NT2/D1 (cell line): ENCODE data around the gene GPC6.

Experiments used
- DNase-seq: peaks from one replicate; pipeline ENCODE4 v3.0.0-alpha.2; 2011; ENCODE audit warnings: low read depth, low spot score
- H3K27me3 ChIP-seq: 2 replicates; pipeline ENCODE4 v1.6.0; 2011; ENCODE audit warnings: mild to moderate bottlenecking; ENCODE audit not compliant: insufficient read length, insufficient read depth
- H3K36me3 ChIP-seq: 2 replicates; pipeline ENCODE4 v1.6.1; 2011; ENCODE audit warnings: mild to moderate bottlenecking, low read length, mixed read lengths; ENCODE audit not compliant: insufficient read depth, insufficient read length
- H3K4me1 ChIP-seq: 2 replicates; pipeline ENCODE4 v1.5.1; 2011; ENCODE audit not compliant: insufficient read depth, insufficient read length
- H3K4me3 ChIP-seq: 2 replicates; pipeline ENCODE4 v1.5.1; 2011; ENCODE audit warnings: low read depth; ENCODE audit not compliant: insufficient read length
- H3K9ac ChIP-seq: 2 replicates; pipeline ENCODE4 v1.6.0; 2011; ENCODE audit warnings: low read depth; ENCODE audit not compliant: insufficient read length
- H3K9me3 ChIP-seq: 2 replicates; pipeline ENCODE4 v1.5.1; 2011; ENCODE audit warnings: mild to moderate bottlenecking, low read length; ENCODE audit not compliant: insufficient read depth
- SUZ12 ChIP-seq: IDR thresholded peaks from 2 replicates; pipeline ENCODE4 v1.6.1; 2011; ENCODE audit not compliant: insufficient read length, insufficient read depth; ENCODE audit errors: extremely low read depth
- YY1 ChIP-seq: IDR thresholded peaks from 2 replicates; pipeline ENCODE4 v1.6.1; 2011; ENCODE audit not compliant: insufficient read length, insufficient read depth
- ZNF274 ChIP-seq: IDR thresholded peaks from 2 replicates; pipeline ENCODE4 v1.6.1; 2011; ENCODE audit warnings: mild to moderate bottlenecking, low read depth, low read length

GPC6 gene

DNA sequence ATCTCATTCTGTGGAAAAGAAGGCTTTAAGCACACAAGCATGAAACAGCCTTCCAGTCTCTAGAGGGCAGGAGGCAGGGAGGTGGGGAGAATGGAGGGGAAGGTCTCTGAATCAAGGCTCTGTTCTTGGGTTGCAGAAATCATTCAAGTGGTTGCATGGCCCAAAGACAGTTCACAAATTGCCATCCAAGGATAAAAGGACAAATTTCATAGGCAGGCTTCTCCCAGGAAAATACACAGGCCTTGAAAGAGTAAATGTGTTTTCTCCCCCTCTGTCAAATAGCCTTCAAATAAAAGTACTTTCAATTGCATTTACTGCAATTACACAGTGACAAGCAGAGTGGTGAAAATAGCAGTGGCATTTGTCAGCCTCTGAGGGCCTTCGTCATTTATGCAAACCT, 802.0 kb downstream of the GPC6 start:
- H3K9ac ChIP-seq: no peak overlapping the region
- no peaks in the 10 kb centered on the region for H3K4me1 ChIP-seq
- no peaks in the 10 kb centered on the region for H3K36me3 ChIP-seq
- no peak overlapping the region for H3K4me3 ChIP-seq
- no peak for DNase-seq
- TF ChIP-seq ZNF274 (no peak), SUZ12 (no peak), YY1 (no peak)
- no peaks in the 10 kb centered on the region for H3K9me3 ChIP-seq
- H3K27me3 ChIP-seq: no peaks in the 10 kb centered on the region

GRCh38 chr13:94030415-94031119, 804.0 kb downstream of the GPC6 start:
- Histone ChIP-seq H3K9me3 (no peaks in the 10 kb centered on the region), H3K27me3 (no peaks in the 10 kb centered on the region), H3K36me3 (no peaks in the 10 kb centered on the region), H3K4me1 (no peaks in the 10 kb centered on the region), H3K4me3 (no peak overlapping the region), H3K9ac (no peak overlapping the region)
- no peak for DNase-seq
- TF ChIP-seq ZNF274 (no peak), YY1 (no peak), SUZ12 (no peak)

DNA sequence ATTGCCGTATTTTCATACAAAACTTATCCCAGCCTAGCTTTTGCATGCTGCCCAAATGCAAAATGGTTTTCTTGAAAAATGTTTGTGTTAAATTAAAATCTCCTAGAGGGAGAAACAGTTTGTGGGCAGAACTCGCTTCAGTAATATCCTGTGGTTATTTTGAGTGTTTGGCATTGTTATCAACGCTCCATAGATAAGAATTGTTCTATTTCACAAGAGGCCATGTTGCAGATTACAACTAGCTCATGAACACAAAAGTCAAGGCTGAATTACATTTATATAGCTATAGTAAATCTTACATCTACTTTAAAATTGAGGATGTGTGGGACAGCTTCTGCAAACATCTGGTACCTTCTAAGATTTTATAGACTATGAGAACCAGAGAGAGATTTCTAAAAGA, 805.0 kb downstream of the GPC6 start:
- no peak for DNase-seq
- no peak overlapping the region for H3K4me3 ChIP-seq
- H3K9me3 ChIP-seq: no peaks in the 10 kb centered on the region
- H3K27me3 ChIP-seq: no peaks in the 10 kb centered on the region
- H3K9ac ChIP-seq: no peak overlapping the region
- no peak for TF ChIP-seq YY1
- TF ChIP-seq ZNF274: no peak
- TF ChIP-seq SUZ12: no peak
- no peaks in the 10 kb centered on the region for H3K36me3 ChIP-seq
- H3K4me1 ChIP-seq: no peaks in the 10 kb centered on the region

DNA sequence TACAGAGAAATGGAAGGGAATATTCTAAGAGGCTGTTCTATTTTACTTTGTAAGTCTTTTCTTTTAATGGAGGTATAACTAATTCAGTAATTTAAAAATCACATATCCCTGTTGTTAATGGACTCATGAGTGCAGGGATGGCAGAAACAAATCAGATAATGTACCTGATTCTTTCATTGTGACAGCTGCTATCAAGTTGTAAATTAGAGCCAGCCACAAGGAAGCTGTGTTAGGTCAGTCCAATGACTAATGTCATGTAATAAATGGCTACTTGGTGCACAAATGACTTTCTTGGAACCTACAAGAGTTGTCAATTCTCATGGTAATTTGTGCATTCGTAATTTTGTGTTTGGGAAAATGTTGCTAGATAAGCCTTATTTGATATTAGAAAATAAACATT, 806.5 kb downstream of the GPC6 start:
- H3K36me3 ChIP-seq: no peaks in the 10 kb centered on the region
- H3K9me3 ChIP-seq: no peaks in the 10 kb centered on the region
- H3K27me3 ChIP-seq: no peaks in the 10 kb centered on the region
- H3K4me3 ChIP-seq: no peak overlapping the region
- no peaks in the 10 kb centered on the region for H3K4me1 ChIP-seq
- DNase-seq: no peak
- H3K9ac ChIP-seq: no peak overlapping the region
- TF ChIP-seq YY1 (no peak), SUZ12 (no peak), ZNF274 (no peak)

DNA sequence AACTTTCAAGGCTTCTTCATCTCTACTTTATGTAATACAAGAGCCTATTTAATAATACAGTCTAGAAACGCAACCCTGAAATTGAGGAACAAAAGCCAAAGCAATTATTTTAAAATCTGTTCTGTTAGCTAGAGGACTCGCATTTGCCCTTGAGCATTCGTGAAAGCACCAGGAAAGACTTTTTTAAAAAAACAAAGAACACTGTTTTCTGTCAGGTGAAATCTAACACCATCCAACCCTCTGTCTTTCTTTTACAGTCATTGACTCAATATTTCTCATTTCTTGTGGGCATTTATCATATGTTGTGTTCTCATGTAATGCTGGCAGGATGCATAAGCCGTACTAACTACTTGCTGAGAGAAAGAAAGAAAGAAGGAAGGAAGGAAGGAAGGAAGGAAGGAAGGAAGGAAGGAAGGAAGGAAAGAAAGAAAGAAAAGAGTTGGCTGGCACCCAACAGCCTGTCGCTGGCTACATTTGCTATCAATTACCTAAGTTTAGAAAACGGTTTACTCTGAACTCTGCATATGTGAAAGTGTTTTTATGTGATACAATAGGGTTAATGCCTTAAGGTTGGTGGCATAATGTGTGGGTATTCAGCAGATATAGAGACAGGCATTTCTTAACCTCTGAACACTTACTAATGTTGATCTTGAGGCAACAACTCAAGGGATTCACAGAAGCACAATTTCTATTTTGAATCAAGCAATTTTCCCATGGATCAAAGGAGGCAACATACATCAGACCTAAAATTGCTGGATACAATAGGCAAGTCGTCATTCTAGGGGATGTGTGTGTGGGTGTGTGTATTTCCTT, 807.4 kb downstream of the GPC6 start:
- H3K4me1 ChIP-seq: no peaks in the 10 kb centered on the region
- no peak for DNase-seq
- TF ChIP-seq ZNF274 (no peak), YY1 (no peak), SUZ12 (no peak)

GRCh38 chr13:94050039-94050438, 823.4 kb downstream of the GPC6 start:
- H3K27me3 ChIP-seq: no peaks in the 10 kb centered on the region
- H3K9me3 ChIP-seq: no peaks in the 10 kb centered on the region
- DNase-seq: no peak
- H3K4me1 ChIP-seq: no peaks in the 10 kb centered on the region
- no peak overlapping the region for H3K4me3 ChIP-seq
- TF ChIP-seq YY1: no peak
- TF ChIP-seq SUZ12: no peak
- no peak for TF ChIP-seq ZNF274
- no peaks in the 10 kb centered on the region for H3K36me3 ChIP-seq
- H3K9ac ChIP-seq: no peak overlapping the region

More for the DNA sequence above, 807.4 kb downstream of the GPC6 start:
- Histone ChIP-seq H3K4me3 (no peak overlapping the region), H3K9me3 (no peaks in the 10 kb centered on the region), H3K9ac (no peak overlapping the region), H3K36me3 (no peaks in the 10 kb centered on the region), H3K27me3 (no peaks in the 10 kb centered on the region)

GRCh38 chr13:94050686-94051085, 824.1 kb downstream of the GPC6 start:
- no peaks in the 10 kb centered on the region for H3K9me3 ChIP-seq
- H3K4me3 ChIP-seq: no peak overlapping the region
- H3K27me3 ChIP-seq: no peaks in the 10 kb centered on the region
- H3K36me3 ChIP-seq: no peaks in the 10 kb centered on the region
- no peak for DNase-seq
- H3K9ac ChIP-seq: no peak overlapping the region
- no peaks in the 10 kb centered on the region for H3K4me1 ChIP-seq
- TF ChIP-seq SUZ12 (no peak), YY1 (no peak), ZNF274 (no peak)
